ENCODE measurements around the gene APLP1.

The APLP1 gene

DNA sequence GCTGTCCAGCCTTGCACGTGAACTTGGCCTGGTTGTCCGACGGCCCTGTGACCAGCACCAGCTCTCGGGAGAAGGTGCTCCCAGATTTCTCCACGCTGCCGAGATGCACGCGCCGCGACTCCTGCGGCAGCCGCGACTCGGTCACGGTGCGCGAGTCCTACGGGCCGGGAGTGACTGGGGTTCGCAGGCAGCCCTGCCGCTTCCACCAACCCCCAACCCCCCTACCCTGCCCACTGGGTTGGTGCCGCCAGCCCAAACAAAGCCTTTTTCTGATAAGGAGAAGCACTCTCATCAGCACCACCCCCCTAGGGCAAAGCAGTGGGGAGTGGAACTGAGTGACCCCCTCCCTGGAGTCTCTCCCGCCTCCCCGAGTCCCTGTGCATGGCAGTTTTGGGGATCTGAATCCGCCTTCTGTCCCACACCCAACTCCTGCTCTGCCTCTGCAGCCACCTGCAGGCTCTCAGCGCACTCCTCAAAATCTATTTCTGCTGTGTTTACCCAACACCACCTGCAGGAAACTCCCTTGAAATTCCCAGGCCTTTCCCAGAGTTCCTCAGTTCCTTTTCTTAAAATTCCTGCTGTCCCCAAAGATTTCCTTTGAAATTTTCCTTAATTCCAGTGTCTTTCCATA, 22.2 kb upstream of the APLP1 start:
- no peak overlapping the region for H3K4me3 ChIP-seq (ENCODE audit: low read length)
- TF ChIP-seq ZNF274 (IDR thresholded peaks at IDR 0.05; ENCODE audit: low read depth, low read length) = no peak

DNA sequence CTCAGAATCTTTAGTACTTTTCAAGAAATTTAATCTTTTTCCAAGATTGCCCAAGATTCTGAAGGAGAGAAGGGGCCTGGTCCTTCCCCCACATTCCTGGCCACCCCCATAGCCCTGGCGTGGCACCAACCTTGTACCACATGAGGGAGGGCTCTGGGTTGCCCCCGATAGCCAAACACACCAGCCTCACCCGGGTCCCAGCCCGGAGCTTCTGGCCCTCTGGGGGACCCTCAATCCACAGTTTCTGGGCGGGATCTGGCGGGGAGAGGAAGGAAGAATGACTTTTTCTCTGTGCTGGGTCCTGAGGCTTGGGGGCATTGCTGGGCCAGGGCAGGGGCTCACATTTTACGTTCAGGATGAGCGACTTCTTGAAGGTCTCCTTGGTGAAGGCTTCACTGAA, 20.5 kb upstream of the APLP1 start:
- no peak overlapping the region for H3K4me3 ChIP-seq (ENCODE audit: low read length)
- TF ChIP-seq ZNF274 (IDR thresholded peaks at IDR 0.05; ENCODE audit: low read depth, low read length) = no peak

DNA sequence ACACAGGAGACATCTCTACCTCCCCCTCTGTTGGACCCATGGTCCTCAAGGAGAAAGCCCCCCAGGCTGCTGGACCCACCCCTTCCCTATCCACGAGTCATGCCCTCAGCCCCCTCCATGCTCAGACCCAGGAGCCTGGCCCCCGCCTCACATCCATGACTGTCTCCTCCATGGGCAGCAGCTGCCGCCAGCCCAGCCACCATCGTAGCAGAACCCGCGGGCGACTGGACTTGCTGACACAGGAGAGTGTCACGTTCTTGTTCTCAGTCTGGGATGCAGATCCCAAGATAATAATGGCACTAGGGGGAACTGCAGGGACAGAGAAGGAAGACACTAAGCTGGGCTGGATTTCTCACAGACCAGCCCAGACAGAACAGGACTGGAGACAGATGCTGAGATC, 19.9 kb upstream of the APLP1 start:
- no peak overlapping the region for H3K4me3 ChIP-seq (ENCODE audit: low read length)
- TF ChIP-seq ZNF274 (IDR thresholded peaks at IDR 0.05; ENCODE audit: low read depth, low read length) = no peak

DNA sequence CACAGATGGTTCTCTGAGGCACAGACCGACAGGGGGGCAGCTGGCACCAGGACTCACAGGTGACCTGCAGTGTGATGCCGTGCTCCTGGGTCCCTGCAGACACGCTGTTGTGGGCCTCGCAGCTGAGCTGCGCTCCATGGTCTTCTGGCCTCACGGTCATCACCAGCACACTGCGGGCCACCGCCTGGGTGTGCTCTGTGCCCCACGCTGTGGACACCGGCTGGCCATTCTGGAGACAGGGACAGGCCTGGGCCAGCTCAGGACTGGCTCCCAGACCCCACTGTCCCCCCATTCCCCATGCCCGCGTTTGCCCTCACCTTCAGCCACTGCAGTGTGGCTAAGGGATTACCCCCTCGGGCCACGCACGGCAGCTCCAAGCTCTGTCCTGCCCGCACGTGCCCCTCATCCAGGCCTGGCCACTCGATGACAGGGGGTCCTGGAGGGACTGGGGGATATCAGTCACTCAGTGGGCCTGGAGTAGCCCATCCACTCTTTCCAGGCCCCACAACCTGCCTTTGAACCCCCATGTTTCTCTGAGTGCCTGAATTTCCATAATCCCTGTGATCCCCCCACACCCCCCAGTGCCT, 19.4 kb upstream of the APLP1 start:
- TF ChIP-seq ZNF274 (IDR thresholded peaks at IDR 0.05; ENCODE audit: low read depth, low read length) = no peak
- no peak overlapping the region for H3K4me3 ChIP-seq (ENCODE audit: low read length)

DNA sequence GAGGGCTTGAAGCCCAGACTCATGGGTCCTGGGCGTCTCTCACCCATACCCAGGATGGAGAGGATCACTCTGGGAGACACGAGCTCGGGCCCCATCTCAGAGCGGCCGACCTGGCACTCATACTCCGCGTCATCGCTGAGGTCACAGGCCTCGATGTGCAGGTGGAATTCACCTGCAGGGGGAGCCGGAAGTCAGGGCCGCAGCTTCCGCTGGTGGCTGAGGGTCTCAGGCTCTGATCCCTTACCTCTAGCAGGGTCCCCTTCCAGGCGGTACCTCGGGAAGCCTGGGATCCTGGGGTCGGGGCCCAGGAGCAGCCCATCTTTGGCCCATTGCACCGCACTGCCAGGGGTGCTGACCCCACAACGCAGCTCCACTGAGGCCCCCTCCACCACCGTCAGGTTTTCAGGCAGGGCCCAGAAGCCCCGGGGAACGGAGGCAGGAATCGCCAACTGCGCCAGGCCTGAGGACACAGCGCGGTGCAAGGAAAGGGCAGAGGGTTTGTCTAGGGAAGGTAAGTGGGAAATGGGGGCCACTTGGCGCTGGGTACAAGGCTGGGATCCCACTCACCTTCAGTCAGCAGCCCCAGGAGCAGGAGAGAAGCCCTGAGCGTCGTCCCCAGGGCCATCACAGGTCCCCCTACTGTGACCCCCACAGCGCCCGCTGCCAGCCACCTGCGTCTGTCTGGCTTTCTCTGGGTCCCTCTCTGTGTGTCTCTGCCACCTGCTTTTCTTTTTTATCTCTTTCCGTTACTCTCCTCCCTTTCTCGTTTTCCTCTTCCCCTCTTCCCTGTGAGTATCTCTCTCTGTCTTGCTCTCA, 17.0 kb upstream of the APLP1 start:
- no peak overlapping the region for H3K4me3 ChIP-seq (ENCODE audit: low read length)
- no peak for TF ChIP-seq ZNF274 (IDR thresholded peaks at IDR 0.05; ENCODE audit: low read depth, low read length)

DNA sequence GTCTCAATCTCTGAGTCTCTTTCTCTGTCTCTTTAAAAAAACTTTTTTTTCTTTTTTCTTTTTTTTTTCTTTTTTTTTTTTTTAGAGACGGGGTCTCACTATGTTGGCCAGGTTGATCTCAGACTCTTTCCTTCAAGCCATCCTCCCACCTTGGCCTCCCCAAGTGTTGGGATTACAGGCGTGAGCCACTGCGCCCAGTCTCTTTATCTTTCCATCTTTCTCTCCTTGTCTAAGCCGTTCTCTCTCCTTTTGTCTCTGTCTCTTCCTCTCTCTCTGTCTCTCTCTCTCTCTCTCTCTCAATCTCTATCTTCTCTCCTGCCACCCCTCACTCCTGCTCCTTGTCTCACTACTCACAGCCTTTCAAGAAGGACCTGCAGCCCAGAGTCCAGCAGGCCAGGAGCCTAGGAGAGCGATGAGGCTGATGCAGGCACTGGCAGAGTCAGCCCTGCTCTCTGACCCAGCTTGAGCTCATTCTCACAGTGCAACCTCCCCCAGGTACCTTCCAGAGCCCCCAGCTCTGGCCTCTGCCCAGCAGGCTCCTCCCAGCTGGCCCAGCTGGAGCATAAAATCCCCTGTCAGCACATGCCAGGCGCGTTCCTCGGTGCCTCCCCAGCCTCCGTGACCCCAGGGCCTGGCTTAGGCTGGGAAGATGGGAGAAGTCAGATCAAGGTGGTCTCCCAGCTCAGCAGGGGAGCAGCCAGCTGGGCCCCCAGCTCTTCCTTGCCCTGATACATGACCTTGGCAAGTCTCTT, 16.2 kb upstream of the APLP1 start, which contains the start of gene NPHS1:
Gene NPHS1 (minus strand): TSS at position 476 of the 752 bp plus-strand sequence. CDS start 667 bp downstream, outside the sequence.
- H3K4me3 ChIP-seq (ENCODE audit: low read length) = no peak within 1 kb of the TSS
- TF ChIP-seq ZNF274 (IDR thresholded peaks at IDR 0.05; ENCODE audit: low read depth, low read length) = no peak

DNA sequence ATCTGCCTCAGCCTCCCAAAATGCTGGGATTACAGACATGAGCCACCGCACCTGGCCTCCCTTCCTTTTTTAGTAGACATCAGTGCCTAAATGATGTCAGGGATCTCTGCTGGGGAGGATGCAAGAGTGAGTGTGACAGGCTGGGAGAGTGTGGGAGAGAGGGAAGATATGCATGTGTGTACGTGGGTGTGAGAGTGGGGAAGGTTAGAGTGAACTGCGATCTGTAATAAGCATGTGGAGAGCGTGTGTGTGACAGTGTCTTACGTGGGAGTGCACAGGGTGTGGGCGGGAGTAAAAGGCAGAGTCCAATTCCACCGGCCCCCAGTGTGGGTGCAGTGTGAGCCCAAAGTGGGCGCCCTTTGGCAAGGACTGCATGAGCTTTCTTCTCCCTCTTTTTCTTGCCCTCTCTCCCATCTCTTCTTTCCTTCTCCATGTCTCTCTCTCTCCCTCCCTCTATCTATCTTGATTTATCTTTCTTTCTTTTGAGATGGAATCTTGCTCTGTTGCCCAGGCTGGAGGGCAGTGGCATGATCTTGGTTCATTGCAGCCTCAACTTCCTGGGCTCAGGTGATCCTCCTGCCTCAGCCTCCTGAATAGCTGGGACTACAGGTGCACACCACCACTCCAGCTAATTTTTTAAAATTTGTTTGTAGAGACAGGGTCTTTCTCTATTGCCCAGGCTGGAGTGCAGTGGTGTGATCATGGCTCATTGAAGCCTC, 15.2 kb upstream of the APLP1 start:
- TF ChIP-seq ZNF274 (IDR thresholded peaks at IDR 0.05; ENCODE audit: low read depth, low read length) = no peak

DNA sequence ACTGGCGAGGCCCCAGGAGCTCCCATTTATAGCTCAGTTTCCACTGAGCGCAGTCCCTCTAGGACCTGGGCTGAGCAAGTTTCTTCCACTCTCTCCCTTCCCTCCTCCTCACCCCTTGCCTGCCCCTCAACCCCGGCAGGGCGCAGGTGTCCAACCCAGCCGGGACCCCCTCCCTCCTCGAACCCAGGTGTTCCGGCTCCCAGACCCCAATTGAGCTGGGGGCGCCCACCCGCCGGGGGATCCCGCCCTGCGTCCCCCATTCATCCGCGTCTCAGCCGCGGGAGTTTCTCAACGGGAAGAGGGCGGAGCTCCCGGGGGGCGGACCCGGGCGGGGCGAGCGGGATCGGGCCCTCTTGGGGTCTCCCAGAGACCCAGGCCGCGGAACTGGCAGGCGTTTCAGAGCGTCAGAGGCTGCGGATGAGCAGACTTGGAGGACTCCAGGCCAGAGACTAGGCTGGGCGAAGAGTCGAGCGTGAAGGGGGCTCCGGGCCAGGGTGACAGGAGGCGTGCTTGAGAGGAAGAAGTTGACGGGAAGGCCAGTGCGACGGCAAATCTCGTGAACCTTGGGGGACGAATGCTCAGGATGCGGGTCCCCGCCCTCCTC, 11.7 kb upstream of the APLP1 start, which contains the start of gene KIRREL2:
Gene KIRREL2 (plus strand): TSS at position 366 of the 604 bp plus-strand sequence. CDS start 209 bp downstream, at position 575.
- TF ChIP-seq ZNF274 (IDR thresholded peaks at IDR 0.05; ENCODE audit: low read depth, low read length) = no peak
- H3K4me3 ChIP-seq (ENCODE audit: low read length) = no peak within 1 kb of the TSS; the same call in 1 of the 2 replicates

More for the DNA sequence above, 15.2 kb upstream of the APLP1 start:
- H3K4me3 ChIP-seq (ENCODE audit: low read length) = no peak overlapping the region

DNA sequence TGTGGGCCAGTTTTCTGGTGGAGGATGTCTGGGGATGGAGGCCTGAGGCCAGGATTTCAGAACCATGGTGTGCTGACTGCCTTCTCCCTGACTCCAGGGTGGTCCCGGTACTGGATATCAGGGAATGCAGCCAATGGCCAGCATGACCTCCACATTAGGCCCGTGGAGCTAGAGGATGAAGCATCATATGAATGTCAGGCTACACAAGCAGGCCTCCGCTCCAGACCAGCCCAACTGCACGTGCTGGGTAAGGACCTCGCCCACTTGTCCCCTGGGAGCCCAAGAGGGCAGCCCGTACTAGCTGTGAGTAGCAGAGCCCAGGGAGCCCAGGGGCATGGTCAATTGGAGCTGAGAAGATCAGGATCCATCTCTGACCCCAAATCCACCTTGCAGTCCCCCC, 10.1 kb upstream of the APLP1 start:
- no peak for TF ChIP-seq ZNF274 (IDR thresholded peaks at IDR 0.05; ENCODE audit: low read depth, low read length)

DNA sequence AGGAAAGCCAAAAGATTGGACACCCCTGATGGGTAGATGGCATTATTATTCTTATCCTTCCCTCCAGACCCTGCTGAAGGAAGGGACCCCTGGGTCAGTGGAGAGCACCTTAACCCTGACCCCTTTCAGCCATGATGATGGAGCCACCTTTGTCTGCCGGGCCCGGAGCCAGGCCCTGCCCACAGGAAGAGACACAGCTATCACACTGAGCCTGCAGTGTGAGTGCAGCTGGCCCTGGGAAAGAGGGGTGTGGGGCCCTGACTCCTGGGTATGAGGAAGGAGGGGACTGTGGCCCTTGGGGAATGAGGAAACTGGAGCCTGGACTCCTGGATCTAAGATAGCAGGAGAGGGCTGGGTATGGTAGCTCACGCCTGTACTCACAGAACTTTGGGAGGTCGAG, 9.0 kb upstream of the APLP1 start:
- H3K4me3 ChIP-seq (ENCODE audit: low read length) = no peak overlapping the region
- TF ChIP-seq ZNF274 (IDR thresholded peaks at IDR 0.05; ENCODE audit: low read depth, low read length) = no peak

More for the DNA sequence above, 10.1 kb upstream of the APLP1 start:
- H3K4me3 ChIP-seq (ENCODE audit: low read length) = no peak overlapping the region

DNA sequence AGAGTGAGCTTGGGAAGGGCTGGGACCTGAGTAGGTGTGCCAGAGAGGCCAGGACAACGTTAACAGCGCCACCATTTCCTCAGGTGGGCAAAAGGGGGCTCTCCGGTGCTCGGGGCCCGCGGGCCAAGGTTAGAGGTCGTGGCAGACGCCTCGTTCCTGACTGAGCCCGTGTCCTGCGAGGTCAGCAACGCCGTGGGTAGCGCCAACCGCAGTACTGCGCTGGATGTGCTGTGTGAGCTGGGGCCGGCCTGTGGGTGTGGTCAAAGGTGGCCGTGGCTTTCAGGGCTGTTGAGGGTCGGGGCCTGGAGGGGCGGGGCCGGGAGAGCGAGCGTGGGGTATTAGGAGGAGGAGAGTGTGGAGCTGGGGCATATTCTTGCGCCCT, 7.9 kb upstream of the APLP1 start:
- H3K4me3 ChIP-seq (ENCODE audit: low read length) = no peak overlapping the region
- no peak for TF ChIP-seq ZNF274 (IDR thresholded peaks at IDR 0.05; ENCODE audit: low read depth, low read length)

DNA sequence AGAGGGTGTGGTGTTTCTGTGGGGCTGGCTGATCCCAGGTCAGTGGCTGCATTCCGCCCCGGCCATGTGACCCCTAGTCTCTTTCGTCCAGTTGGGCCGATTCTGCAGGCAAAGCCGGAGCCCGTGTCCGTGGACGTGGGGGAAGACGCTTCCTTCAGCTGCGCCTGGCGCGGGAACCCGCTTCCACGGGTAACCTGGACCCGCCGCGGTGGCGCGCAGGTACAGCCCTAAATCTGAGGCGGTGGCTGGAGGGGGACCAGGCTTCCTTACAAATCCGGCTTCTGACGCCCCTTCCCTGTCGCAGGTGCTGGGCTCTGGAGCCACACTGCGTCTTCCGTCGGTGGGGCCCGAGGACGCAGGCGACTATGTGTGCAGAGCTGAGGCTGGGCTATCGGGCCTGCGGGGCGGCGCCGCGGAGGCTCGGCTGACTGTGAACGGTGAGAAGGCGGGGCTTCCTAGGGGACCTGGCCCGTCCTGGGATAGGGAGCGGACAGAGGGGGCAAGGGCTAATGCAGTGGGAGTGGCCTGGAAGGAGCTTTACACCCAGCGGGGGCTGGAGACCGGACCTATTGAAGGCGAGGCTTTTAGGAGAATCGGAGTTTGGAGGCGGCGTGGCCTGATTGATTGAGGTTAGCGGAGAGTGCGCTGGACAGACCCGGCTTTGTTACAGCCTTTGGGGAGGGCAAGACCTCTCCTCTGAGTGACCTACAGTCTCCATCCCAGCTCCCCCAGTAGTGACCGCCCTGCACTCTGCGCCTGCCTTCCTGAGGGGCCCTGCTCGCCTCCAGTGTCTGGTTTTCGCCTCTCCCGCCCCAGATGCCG, 7.3 kb upstream of the APLP1 start:
- no peak for TF ChIP-seq ZNF274 (IDR thresholded peaks at IDR 0.05; ENCODE audit: low read depth, low read length)
- H3K4me3 ChIP-seq (ENCODE audit: low read length) = no peak overlapping the region
